ENCODE data around the gene JAK1. TPM values are rescaled to one million over a fixed set of nuclear protein-coding genes. Genes with fewer than 3 reads are reported as not detected.

JAK1 gene
- total and polyA plus RNA-seq, 2 donors (not counting 3 experiments of a cell fraction or from before 2014, with no cell fraction given): 68.8 to 177 TPM

DNA sequence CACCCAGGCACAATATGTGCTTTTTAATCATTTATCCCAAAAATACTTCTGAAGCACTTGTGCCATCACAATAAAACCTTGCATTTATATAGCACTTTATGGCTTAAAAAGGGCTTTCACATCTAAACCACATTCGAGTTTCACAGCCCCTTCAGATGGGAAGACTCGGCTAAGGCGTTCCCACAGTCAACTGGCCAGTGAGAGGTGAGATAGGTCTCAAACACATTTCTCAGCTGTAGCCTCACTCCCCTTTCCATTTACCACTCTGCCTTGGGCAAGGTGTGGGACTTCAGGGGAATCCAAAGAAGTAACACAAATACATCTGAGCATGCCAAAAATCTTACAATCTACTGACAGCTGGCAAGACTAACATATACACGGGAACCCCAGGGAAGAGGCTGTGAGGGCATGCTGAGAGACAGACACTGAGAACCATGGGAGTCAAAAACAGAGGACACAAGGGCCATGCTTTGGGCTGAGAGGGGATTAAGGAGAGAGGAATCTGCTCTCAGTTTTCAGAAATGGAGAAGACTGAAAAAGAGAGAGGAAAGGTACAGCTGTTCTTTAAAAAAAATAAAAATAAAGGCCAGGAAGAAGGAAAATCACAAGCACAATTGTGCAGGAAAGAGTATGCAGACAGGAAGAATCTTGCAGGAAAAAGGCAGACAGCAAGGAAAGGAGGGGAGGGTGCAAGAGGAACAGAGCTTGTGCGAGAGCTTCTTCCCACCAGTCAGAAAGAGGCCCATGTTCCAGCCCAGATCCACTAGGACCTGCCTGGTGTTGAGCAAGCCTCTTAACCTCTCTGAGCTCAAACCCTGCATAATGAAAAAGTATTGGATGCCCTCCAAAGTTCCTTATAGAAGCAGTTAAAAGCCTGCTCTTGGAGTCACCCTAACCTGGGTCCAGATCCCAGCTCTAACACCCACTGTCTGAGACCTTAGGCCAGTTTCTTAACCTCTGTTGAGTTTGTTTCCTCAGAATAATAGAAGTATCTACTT is 73.5 kb downstream of the JAK1 start:
- dilution Hi-C loops (cut with MboI; ENCODE audit: extremely low pct_ligation_motif_present, low sequenced_read_pairs): no loop called here
- H3K27me3 ChIP-seq (ENCODE audit: control insufficient read depth in 2 of 2, insufficient read depth in 2 of 2, low read length in 2 of 2): no peaks in the 10 kb centered on the region
- POLR2A ChIA-PET: no interaction called here
- peak overlapping the region; percentile 15 for H3K9ac ChIP-seq (replicated peaks; ENCODE audit: extremely low read depth, insufficient read depth, low read length)
- H3K9me3 ChIP-seq (replicated peaks; ENCODE audit: control insufficient read depth, insufficient read depth, low read length): no peaks in the 10 kb centered on the region
- peak; percentile 35 for FAIRE-seq
- H3K36me3 ChIP-seq (ENCODE audit: control insufficient read depth in 2 of 2, extremely low read depth in 1 of 2, insufficient read depth in 2 of 2, low read length in 2 of 2): no peaks in the 10 kb centered on the region
- BruUV-seq (replicated peaks): no TSS peak
- H3K4me1 ChIP-seq (ENCODE audit: control insufficient read depth, extremely low read depth, insufficient read depth, low read length): peaks cover 55% of the 10 kb centered on the region
- H3K79me2 ChIP-seq (ENCODE audit: control insufficient read depth, insufficient read depth, low read length): peaks cover 90% of the 10 kb centered on the region
- DNase-seq (ENCODE audit: low read depth, low spot score): peak; percentile 44
- no peak overlapping the region for H3K4me3 ChIP-seq (replicated peaks in 1 of 3; ENCODE audit: insufficient read depth in 1 of 3, low read depth in 1 of 3, low read length in 3 of 3)
- H3K9me1 ChIP-seq (replicated peaks; ENCODE audit: control insufficient read depth, extremely low read depth, insufficient read depth, low read length): no peaks in the 10 kb centered on the region
- peak overlapping the region; percentile 48 for H3K27ac ChIP-seq (ENCODE audit: insufficient read depth, low read depth, low read length)
- intact Hi-C loops (cut with micrococcal nuclease): no loop called here
- H3K4me2 ChIP-seq (ENCODE audit: insufficient read depth, low read length): peak overlapping the region; percentile 13
- no peak overlapping the region for H2AFZ ChIP-seq (ENCODE audit: low read depth, low read length)
- H4K20me1 ChIP-seq (replicated peaks; ENCODE audit: control insufficient read depth, extremely low read depth, insufficient read depth, low read length): no peaks in the 10 kb centered on the region
- CTCF ChIA-PET: interaction anchor here (1.2 to 1.8 kb wide), 5 partner anchors 8 to 24 kb away, joined by 4 to 5 read pairs (median 5); no protein-coding TSS in a partner anchor
- TF ChIP-seq, protein P1, sequence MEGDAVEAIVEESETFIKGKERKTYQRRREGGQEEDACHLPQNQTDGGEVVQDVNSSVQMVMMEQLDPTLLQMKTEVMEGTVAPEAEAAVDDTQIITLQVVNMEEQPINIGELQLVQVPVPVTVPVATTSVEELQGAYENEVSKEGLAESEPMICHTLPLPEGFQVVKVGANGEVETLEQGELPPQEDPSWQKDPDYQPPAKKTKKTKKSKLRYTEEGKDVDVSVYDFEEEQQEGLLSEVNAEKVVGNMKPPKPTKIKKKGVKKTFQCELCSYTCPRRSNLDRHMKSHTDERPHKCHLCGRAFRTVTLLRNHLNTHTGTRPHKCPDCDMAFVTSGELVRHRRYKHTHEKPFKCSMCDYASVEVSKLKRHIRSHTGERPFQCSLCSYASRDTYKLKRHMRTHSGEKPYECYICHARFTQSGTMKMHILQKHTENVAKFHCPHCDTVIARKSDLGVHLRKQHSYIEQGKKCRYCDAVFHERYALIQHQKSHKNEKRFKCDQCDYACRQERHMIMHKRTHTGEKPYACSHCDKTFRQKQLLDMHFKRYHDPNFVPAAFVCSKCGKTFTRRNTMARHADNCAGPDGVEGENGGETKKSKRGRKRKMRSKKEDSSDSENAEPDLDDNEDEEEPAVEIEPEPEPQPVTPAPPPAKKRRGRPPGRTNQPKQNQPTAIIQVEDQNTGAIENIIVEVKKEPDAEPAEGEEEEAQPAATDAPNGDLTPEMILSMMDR (IDR thresholded peaks at IDR 0.05; ENCODE audit: extremely low read depth in 1 of 2, insufficient read depth in 1 of 2, low read depth in 1 of 2, low read length in 2 of 2): no peak
- TF ChIP-seq EZH2 (IDR thresholded peaks at IDR 0.05; ENCODE audit: borderline replicate concordance, low read depth, low read length, severe bottlenecking) (no peak), POLR2A (IDR thresholded peaks at IDR 0.05; ENCODE audit: low read depth, low read length) (no peak), MAX (IDR thresholded peaks at IDR 0.05; ENCODE audit: insufficient read depth, insufficient read length) (no peak), FOS (IDR thresholded peaks at IDR 0.05; ENCODE audit: borderline replicate concordance, insufficient read depth, low read length) (no peak), JUN (IDR thresholded peaks at IDR 0.05; ENCODE audit: borderline replicate concordance, insufficient read depth, insufficient read length, low read depth) (no peak), GATA2 (IDR thresholded peaks at IDR 0.05; ENCODE audit: insufficient read depth, insufficient read length, low read depth, low read length) (no peak), POLR2AphosphoS5 (IDR thresholded peaks at IDR 0.05; ENCODE audit: insufficient read depth, low read depth, low read length) (no peak), MYC (IDR thresholded peaks at IDR 0.05; ENCODE audit: low read depth, low read length) (no peak)

All from endothelial cell of umbilical vein (primary cell).